DOHH2 (cell line): ENCODE data around the gene ANGPTL1.

Experiments used
- H3F3A ChIP-seq: fragments of 200-600 bp; sonication (generic), shearing (Covaris generic); 2 replicates; pipeline ENCODE4 v1.6.0; 2016; ENCODE audit warnings: antibody characterized with exemption, mild to moderate bottlenecking; ENCODE audit not compliant: control insufficient read depth, insufficient read depth
- H3K27ac ChIP-seq: fragments of 200-600 bp; sonication (generic); 2 replicates; pipeline ENCODE4 v1.5.1; 2014; ENCODE audit warnings: low read depth, mild to moderate bottlenecking, low read length, moderate library complexity
- H3K27me3 ChIP-seq: fragments of 200-600 bp; sonication (generic); 2 replicates; pipeline ENCODE4 v1.6.1; 2014; ENCODE audit warnings: mild to moderate bottlenecking, low read length, mixed read lengths; ENCODE audit not compliant: control insufficient read depth
- H3K36me3 ChIP-seq: fragments of 200-600 bp; sonication (generic); 2 replicates; pipeline ENCODE4 v1.6.1; 2014; ENCODE audit warnings: mild to moderate bottlenecking, low read length, moderate library complexity, mixed read lengths; ENCODE audit not compliant: control insufficient read depth
- H3K4me1 ChIP-seq: fragments of 200-600 bp; sonication (generic); 2 replicates; pipeline ENCODE4 v1.6.1; 2014; ENCODE audit warnings: mild to moderate bottlenecking, low read length, mixed read lengths; ENCODE audit not compliant: control insufficient read depth
- H3K4me2 ChIP-seq: fragments of 200-600 bp; sonication (generic); 2 replicates; pipeline ENCODE4 v1.6.0; 2014; ENCODE audit warnings: mild to moderate bottlenecking, low read length, moderate library complexity
- H3K4me3 ChIP-seq: fragments of 200-600 bp; sonication (generic); 2 replicates; pipeline ENCODE4 v1.5.1; 2014; ENCODE audit warnings: mild to moderate bottlenecking, low read length, mixed read lengths
- H3K79me2 ChIP-seq: fragments of 200-600 bp; sonication (generic); 2 replicates; pipeline ENCODE4 v1.6.1; 2014; ENCODE audit warnings: mild to moderate bottlenecking, low read length, mixed read lengths; ENCODE audit not compliant: control insufficient read depth
- H3K9me2 ChIP-seq: fragments of 200-600 bp; sonication (generic); replicated peaks from 2 replicates; pipeline ENCODE4 v1.6.1; 2014; ENCODE audit warnings: mild to moderate bottlenecking, low read length, mixed read lengths; ENCODE audit not compliant: control insufficient read depth
- H3K9me3 ChIP-seq: fragments of 200-600 bp; sonication (generic); 2 replicates; pipeline ENCODE4 v1.6.1; 2014; ENCODE audit warnings: antibody characterized with exemption, low read length, mixed read lengths; ENCODE audit not compliant: control insufficient read depth, insufficient read depth
- H4K20me1 ChIP-seq: fragments of 200-600 bp; sonication (generic); 2 replicates; pipeline ENCODE4 v1.6.0; 2014; ENCODE audit warnings: low read depth, mild to moderate bottlenecking, antibody characterized with exemption, low read length, moderate library complexity; ENCODE audit not compliant: control insufficient read depth, insufficient read depth
- CTCF ChIP-seq: fragments of 200-600 bp; sonication (generic); IDR thresholded peaks from one replicate; pipeline ENCODE4 v1.5.1; 2014; ENCODE audit warnings: antibody characterized with exemption, mild to moderate bottlenecking, low read depth, low read length; ENCODE audit not compliant: poor library complexity, severe bottlenecking
- EZH2phosphoT487 ChIP-seq: fragments of 200-600 bp; sonication (generic); IDR thresholded peaks from 2 replicates; pipeline ENCODE4 v1.6.1; 2017; ENCODE audit warnings: borderline replicate concordance, mild to moderate bottlenecking, antibody characterized with exemption, low read length, moderate library complexity, mixed read lengths

ANGPTL1 gene

GRCh38 chr1:178808529-178808928 lies 62.3 kb downstream of the ANGPTL1 start:
- peaks cover 58% of the 10 kb centered on the region for H3K36me3 ChIP-seq
- TF ChIP-seq EZH2phosphoT487: no peak
- TF ChIP-seq CTCF: no peak
- no peak overlapping the region for H3K4me3 ChIP-seq
- no peak overlapping the region for H3K27ac ChIP-seq
- H3K9me2 ChIP-seq: no peaks in the 10 kb centered on the region
- peaks cover 43% of the 10 kb centered on the region for H3K79me2 ChIP-seq
- no peaks in the 10 kb centered on the region for H3K9me3 ChIP-seq
- 0 out of 2 replicates have a peak, but pooled peaks cover 2% of the 10 kb centered on the region for H3F3A ChIP-seq
- H3K4me1 ChIP-seq: no peaks in the 10 kb centered on the region
- H3K27me3 ChIP-seq: no peaks in the 10 kb centered on the region
- no peak overlapping the region for H3K4me2 ChIP-seq
- no peaks in the 10 kb centered on the region for H4K20me1 ChIP-seq

GRCh38 chr1:178806665-178807300 lies 64.1 kb downstream of the ANGPTL1 start:
- Histone ChIP-seq H4K20me1 (no peaks in the 10 kb centered on the region), H3K9me3 (no peaks in the 10 kb centered on the region), H3K36me3 (peaks cover 57% of the 10 kb centered on the region), H3K4me3 (no peak overlapping the region), H3K79me2 (peaks cover 53% of the 10 kb centered on the region), H3F3A (0 out of 2 replicates have a peak, but pooled peaks cover 2% of the 10 kb centered on the region), H3K9me2 (no peaks in the 10 kb centered on the region), H3K4me2 (no peak overlapping the region), H3K4me1 (no peaks in the 10 kb centered on the region), H3K27me3 (no peaks in the 10 kb centered on the region), H3K27ac (no peak overlapping the region)
- TF ChIP-seq EZH2phosphoT487 (no peak), CTCF (no peak)

GRCh38 chr1:178802873-178803272 lies 68.0 kb downstream of the ANGPTL1 start:
- H3K36me3 ChIP-seq: peaks cover 62% of the 10 kb centered on the region
- no peaks in the 10 kb centered on the region for H3F3A ChIP-seq
- H3K9me3 ChIP-seq: 0 out of 2 replicates have a peak, but pooled peaks cover 4% of the 10 kb centered on the region
- H3K4me3 ChIP-seq: no peak overlapping the region
- H3K27ac ChIP-seq: no peak overlapping the region
- no peaks in the 10 kb centered on the region for H3K4me1 ChIP-seq
- no peaks in the 10 kb centered on the region for H4K20me1 ChIP-seq
- TF ChIP-seq EZH2phosphoT487 (no peak), CTCF (no peak)
- no peak overlapping the region for H3K4me2 ChIP-seq
- no peaks in the 10 kb centered on the region for H3K9me2 ChIP-seq
- no peaks in the 10 kb centered on the region for H3K27me3 ChIP-seq
- H3K79me2 ChIP-seq: peaks cover 68% of the 10 kb centered on the region
